Activated T-cell treated with anti-CD3 and anti-CD28 coated beads, Interleukin-2, amount 50 U/mL, for 24 hours (primary cell): ENCODE measurements around the gene MAP2.
"Not testable (repeated sequence)": the region's sequence is repeated elsewhere in the genome, so short reads cannot be mapped to it uniquely, and the experiment has no call there.

ENCODE experiments used
- DNase-seq: peaks from one replicate; pipeline ENCODE4 v3.0.0-alpha.2; 2020
- H3K27ac Mint-ChIP-seq: 2 replicates; pipeline ENCODE4 v1.8.0; 2020; ENCODE audit warnings: mild to moderate bottlenecking, mixed read lengths
- H3K27me3 Mint-ChIP-seq: 2 replicates; pipeline ENCODE4 v1.8.0; 2020; ENCODE audit warnings: mixed read lengths
- H3K36me3 Mint-ChIP-seq: 2 replicates; pipeline ENCODE4 v1.8.0; 2020; ENCODE audit warnings: low read depth, mixed read lengths
- H3K4me1 Mint-ChIP-seq: 2 replicates; pipeline ENCODE4 v1.8.0; 2020; ENCODE audit warnings: low read depth, mixed read lengths
- H3K4me3 Mint-ChIP-seq: 2 replicates; pipeline ENCODE4 v1.8.0; 2020; ENCODE audit warnings: mild to moderate bottlenecking, moderate library complexity, mixed read lengths
- H3K9me3 Mint-ChIP-seq: 2 replicates; pipeline ENCODE4 v1.8.0; 2020; ENCODE audit warnings: mixed read lengths

The MAP2 gene

DNA sequence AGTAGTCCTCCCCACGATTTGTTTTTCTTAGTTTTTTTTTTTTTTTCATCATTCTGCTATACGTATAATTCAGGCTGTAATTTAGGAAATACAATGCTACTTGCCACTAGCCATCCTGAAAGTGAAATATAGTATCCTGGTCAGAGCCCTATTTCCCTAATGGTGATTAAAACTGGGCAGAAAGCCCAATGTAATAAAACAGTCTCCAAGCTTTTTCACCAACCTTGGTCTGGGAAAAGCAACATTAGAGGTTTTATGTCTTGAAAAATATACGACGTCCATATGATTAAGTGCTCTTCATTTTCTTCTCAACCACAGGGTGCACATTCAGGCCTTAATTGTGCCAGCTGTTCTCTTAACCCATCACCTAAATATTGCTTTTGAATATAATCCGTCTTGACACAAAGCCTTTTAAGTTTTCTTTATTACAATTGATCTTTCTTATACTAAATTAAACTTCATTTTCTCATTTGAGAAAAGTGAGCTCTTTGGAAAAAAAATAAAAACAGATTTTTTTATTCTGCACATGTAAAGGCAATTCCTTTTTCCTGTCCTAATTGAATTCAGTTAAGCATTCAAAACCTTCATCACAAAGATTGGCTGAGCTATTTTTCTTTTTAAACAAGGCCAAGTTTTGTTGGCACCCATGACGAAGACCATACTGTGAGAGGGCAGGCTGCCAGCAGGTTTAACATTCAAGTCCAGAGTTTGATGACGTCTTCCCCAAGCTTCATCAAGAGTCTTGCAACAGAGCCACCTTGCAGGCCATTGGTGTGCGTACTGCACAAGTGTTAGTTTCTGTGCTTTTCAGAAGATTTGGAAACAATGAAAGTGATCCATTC is 52.7 kb downstream of the MAP2 start:
- no peak for DNase-seq
- Mint-ChIP-seq H3K9me3 (no peaks in the 10 kb centered on the region), H3K4me1 (no peaks in the 10 kb centered on the region), H3K27me3 (no peaks in the 10 kb centered on the region), H3K36me3 (no peaks in the 10 kb centered on the region), H3K27ac (no peak overlapping the region), H3K4me3 (no peak overlapping the region)

DNA sequence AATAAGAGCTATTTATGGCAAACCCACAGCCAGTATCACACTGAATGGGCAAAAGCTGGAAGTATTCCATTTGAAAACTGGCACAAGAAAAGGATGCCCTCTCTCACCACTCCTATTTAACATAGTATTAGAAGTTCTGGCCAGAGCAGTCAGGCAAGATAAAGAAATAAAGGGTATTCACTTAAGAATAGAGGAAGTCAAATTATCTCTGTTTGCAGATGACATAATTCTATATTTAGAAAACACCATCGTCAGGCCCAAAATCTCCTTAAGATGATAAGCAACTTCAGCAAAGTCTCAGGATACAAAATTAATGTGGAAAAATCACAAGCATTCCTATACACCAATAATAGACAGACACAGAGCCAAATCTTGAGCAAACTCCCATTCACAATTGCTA is 68.4 kb downstream of the MAP2 start:
- H3K9me3 Mint-ChIP-seq: peaks cover 14% of the 10 kb centered on the region
- not testable (repeated sequence) for H3K4me1 Mint-ChIP-seq, H3K4me3 Mint-ChIP-seq, H3K27me3 Mint-ChIP-seq, H3K36me3 Mint-ChIP-seq, DNase-seq, H3K27ac Mint-ChIP-seq

DNA sequence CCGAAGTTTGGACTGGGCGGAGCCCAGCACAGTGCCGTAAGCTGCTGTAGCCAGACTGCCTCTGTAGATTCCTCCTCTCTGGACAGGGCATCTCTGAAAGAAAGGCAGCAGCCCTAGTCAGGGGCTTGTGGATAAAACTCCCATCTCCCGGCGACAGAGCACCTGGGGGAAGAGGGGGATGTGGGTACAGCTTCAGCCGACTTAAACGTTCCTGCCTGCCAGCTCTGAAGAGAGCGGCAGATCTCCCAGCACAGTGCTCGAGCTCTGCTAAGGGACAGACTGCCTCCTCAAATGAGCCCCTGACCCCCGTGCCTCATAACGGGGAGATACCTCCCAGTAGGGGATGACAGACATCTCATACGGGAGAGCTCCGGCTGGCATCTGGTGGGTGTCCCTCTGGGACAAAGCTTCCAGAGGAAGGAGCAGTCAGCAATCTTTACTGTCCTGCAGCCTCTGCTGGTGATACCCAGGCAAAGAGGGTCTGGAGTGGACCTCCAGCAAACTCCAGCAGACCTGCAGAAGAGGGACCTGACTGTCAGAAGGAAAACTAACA is 71.3 kb downstream of the MAP2 start:
- not testable (repeated sequence) for DNase-seq, H3K27me3 Mint-ChIP-seq, H3K36me3 Mint-ChIP-seq, H3K4me3 Mint-ChIP-seq, H3K4me1 Mint-ChIP-seq, H3K27ac Mint-ChIP-seq
- H3K9me3 Mint-ChIP-seq: peaks cover 11% of the 10 kb centered on the region

DNA sequence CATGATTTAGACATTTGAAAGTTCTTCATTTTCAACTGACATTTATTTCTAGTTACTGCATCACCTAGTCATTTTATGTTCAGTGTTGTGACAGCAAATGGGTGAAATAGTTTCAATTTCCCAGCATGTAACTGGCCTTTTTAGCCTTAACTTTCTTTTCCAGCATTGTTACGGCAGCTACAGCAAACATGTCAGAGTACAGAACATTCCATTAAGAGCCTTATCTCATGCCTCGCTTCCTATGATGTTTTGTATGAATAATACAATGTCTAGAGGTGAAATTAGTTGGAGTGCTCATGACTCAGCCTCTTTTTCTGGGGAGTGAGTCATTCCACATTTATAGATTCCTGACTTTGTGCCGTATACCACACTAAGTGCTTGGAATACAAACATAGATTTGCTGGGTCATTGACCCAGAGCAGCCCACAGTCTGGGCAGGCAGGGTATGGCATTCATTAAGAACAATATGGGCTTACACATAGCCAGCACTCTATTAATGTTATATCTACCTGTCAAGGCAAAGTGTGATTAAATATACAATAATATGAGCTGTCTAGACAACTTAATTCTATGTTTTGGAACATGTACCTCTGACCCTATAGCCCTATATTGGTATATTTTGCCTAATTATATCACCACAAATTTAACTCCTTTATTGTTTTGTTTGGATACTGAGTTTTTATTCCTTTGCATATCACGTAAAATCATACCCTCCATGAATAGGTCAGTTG is 72.2 kb downstream of the MAP2 start:
- peaks cover 8% of the 10 kb centered on the region for H3K9me3 Mint-ChIP-seq
- no peaks in the 10 kb centered on the region for H3K4me1 Mint-ChIP-seq
- H3K36me3 Mint-ChIP-seq: no peaks in the 10 kb centered on the region
- H3K4me3 Mint-ChIP-seq: no peak overlapping the region
- no peak overlapping the region for H3K27ac Mint-ChIP-seq
- DNase-seq: no peak
- no peaks in the 10 kb centered on the region for H3K27me3 Mint-ChIP-seq

DNA sequence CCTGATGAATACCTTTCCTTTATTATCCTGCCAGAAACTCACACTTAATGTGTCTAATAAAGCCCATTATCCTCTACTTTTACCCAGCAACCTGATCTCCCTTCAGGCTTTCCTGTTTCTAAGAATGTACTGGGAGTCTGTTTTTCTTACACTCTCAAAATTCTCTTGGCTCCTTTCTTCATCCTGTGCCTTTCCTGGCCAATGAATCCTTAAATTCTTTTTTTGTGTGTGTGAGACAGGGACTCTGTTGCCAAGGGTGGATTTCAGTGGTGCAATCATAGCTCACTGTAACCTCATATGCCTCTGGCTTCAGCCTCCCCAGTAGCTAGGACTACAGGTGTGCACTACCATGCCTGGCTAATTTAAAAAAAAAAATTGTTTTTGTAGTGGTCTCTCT is 72.7 kb downstream of the MAP2 start:
- H3K27ac Mint-ChIP-seq: no peak overlapping the region
- H3K4me3 Mint-ChIP-seq: no peak overlapping the region
- DNase-seq: no peak
- H3K9me3 Mint-ChIP-seq: peaks cover 2% of the 10 kb centered on the region
- no peaks in the 10 kb centered on the region for H3K36me3 Mint-ChIP-seq
- no peaks in the 10 kb centered on the region for H3K27me3 Mint-ChIP-seq
- no peaks in the 10 kb centered on the region for H3K4me1 Mint-ChIP-seq

DNA sequence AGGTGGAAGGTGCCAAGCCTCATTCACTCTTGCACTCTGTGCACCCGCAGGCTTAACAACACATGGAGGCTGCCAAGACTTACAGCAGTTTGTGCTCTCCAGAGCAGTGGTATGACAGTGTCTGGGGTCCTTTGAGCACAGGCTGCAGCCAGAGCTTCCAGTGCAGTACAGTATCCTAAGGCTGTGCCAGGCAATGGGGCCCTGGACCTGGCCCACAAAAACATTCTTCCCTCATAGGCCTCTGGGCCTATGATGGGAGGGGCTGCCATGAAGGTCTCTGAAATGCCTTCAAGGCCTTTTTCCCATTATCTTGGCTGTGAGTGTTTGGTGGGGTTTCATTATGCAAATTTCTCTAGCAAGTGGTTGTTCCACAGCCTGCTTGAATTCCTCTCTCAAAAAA is 74.8 kb downstream of the MAP2 start:
- DNase-seq: no peak
- Mint-ChIP-seq H3K27ac (no peak overlapping the region), H3K4me3 (no peak overlapping the region), H3K4me1 (no peaks in the 10 kb centered on the region), H3K27me3 (no peaks in the 10 kb centered on the region), H3K36me3 (no peaks in the 10 kb centered on the region), H3K9me3 (no peaks in the 10 kb centered on the region)

DNA sequence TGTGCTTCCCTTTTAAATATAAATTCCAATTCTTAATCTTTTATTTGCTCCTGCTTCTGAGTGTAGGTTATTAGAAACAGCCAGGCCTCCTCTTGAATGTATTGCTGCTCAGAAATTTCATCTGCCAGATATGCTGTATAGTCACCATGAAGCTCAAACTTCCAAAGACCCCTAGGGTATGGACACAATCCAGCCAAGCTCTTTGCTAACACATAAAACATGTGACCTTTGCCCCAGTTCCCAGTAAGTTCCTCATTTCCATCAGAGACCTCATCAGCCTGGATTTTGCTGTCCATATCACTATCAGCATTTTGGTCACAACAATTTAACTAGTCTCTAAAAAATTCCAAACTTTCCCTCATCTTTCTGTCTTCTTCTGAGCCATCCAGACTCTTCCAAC is 75.2 kb downstream of the MAP2 start:
- no peaks in the 10 kb centered on the region for H3K27me3 Mint-ChIP-seq
- no peaks in the 10 kb centered on the region for H3K9me3 Mint-ChIP-seq
- H3K27ac Mint-ChIP-seq: no peak overlapping the region
- H3K36me3 Mint-ChIP-seq: no peaks in the 10 kb centered on the region
- no peak overlapping the region for H3K4me3 Mint-ChIP-seq
- H3K4me1 Mint-ChIP-seq: no peaks in the 10 kb centered on the region
- no peak for DNase-seq

DNA sequence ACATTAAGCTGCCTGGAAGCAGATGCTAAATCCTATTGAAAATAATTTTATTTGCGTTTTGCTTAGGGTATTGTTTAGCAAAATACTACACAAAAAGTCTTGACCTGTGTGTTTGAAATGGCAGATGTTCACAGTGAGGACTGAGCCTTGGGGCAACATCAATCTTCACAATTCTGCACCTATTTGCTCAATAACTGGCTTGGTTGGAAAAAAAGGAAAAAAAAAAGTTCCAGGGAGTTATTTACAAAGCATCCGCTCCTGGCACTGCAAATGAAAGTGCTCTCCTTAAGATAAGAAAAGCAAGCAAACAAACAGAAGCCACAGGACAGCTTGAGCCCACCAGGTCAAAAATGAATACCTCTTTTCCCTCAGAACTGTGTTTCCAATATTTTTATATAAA is 77.7 kb downstream of the MAP2 start:
- no peaks in the 10 kb centered on the region for H3K27me3 Mint-ChIP-seq
- H3K36me3 Mint-ChIP-seq: no peaks in the 10 kb centered on the region
- no peak overlapping the region for H3K27ac Mint-ChIP-seq
- H3K4me1 Mint-ChIP-seq: no peaks in the 10 kb centered on the region
- DNase-seq: no peak
- no peak overlapping the region for H3K4me3 Mint-ChIP-seq
- no peaks in the 10 kb centered on the region for H3K9me3 Mint-ChIP-seq

DNA sequence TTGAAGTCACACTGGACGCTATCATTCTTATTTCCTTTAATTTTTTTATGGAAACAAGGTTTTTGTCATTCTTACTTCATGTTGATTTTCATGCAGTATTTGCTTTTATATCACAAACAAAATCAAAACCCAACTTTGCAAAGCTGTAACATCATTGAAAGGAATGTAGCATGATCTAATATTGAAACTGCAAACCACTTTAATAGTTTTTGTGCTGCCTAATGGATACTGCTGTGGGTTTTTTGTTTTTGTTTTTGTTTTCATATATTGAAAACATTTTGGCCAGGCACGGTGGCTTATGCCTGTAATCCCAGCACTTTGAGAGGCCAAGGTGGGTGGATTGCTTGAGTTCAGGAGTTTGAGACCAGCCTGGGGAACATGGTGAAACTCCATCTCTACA is 81.6 kb downstream of the MAP2 start:
- H3K27ac Mint-ChIP-seq: no peak overlapping the region
- H3K27me3 Mint-ChIP-seq: no peaks in the 10 kb centered on the region
- H3K4me1 Mint-ChIP-seq: no peaks in the 10 kb centered on the region
- H3K9me3 Mint-ChIP-seq: no peaks in the 10 kb centered on the region
- no peak for DNase-seq
- H3K36me3 Mint-ChIP-seq: no peaks in the 10 kb centered on the region
- no peak overlapping the region for H3K4me3 Mint-ChIP-seq

DNA sequence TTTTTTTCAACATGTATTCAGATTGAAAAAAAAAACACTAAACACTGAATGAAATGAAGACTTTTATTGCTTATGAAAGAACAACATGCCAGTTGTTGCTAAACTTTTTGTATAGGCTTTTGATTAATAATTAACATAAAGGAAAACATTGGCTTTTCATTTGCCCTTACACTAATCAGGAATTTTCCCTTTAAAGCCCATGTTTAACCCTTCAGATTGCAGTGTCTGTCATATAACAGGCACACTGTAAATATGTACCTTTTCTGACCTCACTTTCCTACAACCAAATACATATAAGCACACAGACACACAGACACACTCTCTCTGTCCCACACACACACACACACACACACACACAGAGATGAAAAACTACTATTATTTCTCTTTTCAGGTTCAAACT is 84.4 kb downstream of the MAP2 start:
- DNase-seq: no peak
- no peak overlapping the region for H3K27ac Mint-ChIP-seq
- no peaks in the 10 kb centered on the region for H3K36me3 Mint-ChIP-seq
- H3K9me3 Mint-ChIP-seq: no peaks in the 10 kb centered on the region
- no peak overlapping the region for H3K4me3 Mint-ChIP-seq
- no peaks in the 10 kb centered on the region for H3K4me1 Mint-ChIP-seq
- H3K27me3 Mint-ChIP-seq: no peaks in the 10 kb centered on the region

DNA sequence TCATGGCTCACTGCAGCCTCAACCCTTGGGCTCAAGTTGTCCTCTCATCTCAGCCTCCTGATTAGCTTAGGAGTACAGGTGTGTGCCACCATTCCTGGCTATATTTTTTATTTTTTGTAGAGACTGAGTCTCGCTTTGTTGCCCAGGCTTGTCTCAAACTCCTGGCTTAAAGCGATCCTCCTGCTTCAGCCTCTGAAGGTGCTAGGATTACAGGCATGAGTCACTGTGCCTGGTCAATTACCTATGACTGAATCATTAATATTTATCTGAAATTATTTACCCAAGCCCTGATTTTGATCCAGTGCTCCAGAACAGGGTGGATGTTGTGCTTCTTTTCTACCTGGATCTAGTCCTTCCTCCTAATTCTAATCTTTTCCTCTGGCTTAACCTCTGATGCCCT is 87.8 kb downstream of the MAP2 start:
- no peaks in the 10 kb centered on the region for H3K27me3 Mint-ChIP-seq
- no peaks in the 10 kb centered on the region for H3K36me3 Mint-ChIP-seq
- no peak overlapping the region for H3K4me3 Mint-ChIP-seq
- no peaks in the 10 kb centered on the region for H3K4me1 Mint-ChIP-seq
- H3K9me3 Mint-ChIP-seq: no peaks in the 10 kb centered on the region
- H3K27ac Mint-ChIP-seq: no peak overlapping the region
- DNase-seq: no peak

DNA sequence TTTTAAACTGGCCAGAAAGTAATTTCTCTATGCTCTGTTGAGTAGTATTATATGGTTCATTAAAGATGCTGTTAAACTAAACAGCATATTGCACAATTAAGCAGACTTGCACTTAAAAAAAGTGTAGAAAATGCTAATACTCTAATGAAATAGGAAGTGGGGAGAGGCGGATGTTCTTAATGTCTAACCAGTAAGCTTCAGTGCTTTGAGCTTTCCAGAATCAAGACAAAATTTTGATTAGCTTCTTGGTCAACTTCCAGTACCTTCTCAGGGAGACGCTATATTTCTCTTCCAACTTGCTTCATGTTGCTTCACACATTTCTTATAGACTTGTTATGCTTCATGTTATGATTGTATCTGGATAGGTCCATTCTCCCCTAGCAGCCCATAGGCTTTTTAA is 89.1 kb downstream of the MAP2 start:
- H3K4me3 Mint-ChIP-seq: no peak overlapping the region
- no peaks in the 10 kb centered on the region for H3K4me1 Mint-ChIP-seq

DNA sequence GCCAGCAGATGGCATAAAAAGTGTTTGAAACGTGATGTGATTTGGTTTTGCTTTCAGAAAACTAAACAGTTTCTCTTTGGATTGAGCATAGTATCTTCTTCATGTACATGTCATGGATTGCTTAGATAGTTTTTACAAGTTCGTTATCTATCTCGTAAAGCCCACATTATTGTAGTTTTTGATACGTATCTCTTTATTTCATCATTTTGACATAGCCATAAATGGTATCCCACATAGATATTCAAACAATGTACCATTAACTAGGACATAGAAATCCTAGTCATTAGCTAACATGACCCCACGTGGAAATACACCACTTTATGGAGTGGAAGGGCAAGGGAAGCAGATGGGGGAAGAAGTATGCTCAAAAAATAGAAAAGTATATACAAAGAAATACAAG is 93.6 kb downstream of the MAP2 start:
- no peak for DNase-seq
- Mint-ChIP-seq H3K9me3 (no peaks in the 10 kb centered on the region), H3K4me1 (no peaks in the 10 kb centered on the region), H3K27me3 (no peaks in the 10 kb centered on the region), H3K27ac (no peak overlapping the region), H3K4me3 (no peak overlapping the region), H3K36me3 (no peaks in the 10 kb centered on the region)

More for the DNA sequence above, 89.1 kb downstream of the MAP2 start:
- no peak overlapping the region for H3K27ac Mint-ChIP-seq
- H3K36me3 Mint-ChIP-seq: no peaks in the 10 kb centered on the region
- H3K9me3 Mint-ChIP-seq: no peaks in the 10 kb centered on the region
- DNase-seq: no peak
- H3K27me3 Mint-ChIP-seq: no peaks in the 10 kb centered on the region

DNA sequence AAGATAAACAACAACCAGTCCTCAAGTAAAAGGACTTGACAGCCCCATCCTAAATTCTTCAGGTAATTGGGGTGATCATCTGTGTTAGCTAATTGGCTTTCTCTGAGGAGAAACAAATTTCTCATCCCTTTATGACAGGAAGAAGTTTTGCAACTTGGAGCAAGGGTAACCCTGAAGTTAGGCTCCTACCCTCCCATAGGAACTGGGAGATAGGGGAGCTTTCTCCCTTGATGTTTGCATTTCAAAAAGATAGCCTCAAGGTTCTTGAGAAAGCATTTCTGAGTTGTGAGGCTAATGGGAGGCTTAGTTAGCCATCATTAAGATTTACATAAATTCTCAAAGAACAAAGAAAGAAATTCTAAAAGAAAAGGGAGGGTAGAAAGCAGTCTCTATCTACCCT is 95.4 kb downstream of the MAP2 start:
- Mint-ChIP-seq H3K36me3 (no peaks in the 10 kb centered on the region), H3K27ac (no peak overlapping the region), H3K4me1 (no peaks in the 10 kb centered on the region), H3K4me3 (no peak overlapping the region), H3K9me3 (no peaks in the 10 kb centered on the region), H3K27me3 (no peaks in the 10 kb centered on the region)
- DNase-seq: no peak

DNA sequence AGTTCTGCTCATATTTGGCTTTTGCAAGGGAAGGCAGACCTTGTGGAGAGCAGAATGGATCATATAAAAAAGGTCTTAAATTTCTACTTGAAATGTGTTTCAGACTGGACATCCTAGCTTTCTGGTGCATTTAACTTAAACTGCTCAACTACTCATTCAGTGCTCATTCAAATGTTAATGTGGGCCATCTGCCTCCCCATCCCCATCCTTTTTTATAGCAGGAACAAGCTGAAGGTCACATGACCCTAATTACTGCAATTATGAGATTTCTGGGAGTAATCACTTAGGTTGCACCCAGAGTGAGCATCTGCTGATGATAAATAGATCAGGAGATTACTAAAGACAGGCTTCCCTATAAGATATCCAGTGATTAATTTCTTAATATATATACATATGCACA is 96.1 kb downstream of the MAP2 start:
- H3K4me1 Mint-ChIP-seq: no peaks in the 10 kb centered on the region
- no peak overlapping the region for H3K4me3 Mint-ChIP-seq
- H3K9me3 Mint-ChIP-seq: no peaks in the 10 kb centered on the region
- H3K36me3 Mint-ChIP-seq: no peaks in the 10 kb centered on the region
- DNase-seq: no peak
- H3K27ac Mint-ChIP-seq: no peak overlapping the region
- H3K27me3 Mint-ChIP-seq: no peaks in the 10 kb centered on the region
